NCI-H2107 treated with DMSO at 0.1 percent for 48 hours (cell line): ENCODE measurements around the gene MAS1L.

Experiments
- DNase-seq: peaks from one replicate; lab custom pipeline; 2025; ENCODE audit not compliant: unreplicated experiment; lab: John Stamatoyannopoulos, UW

Gene MAS1L, protein sequence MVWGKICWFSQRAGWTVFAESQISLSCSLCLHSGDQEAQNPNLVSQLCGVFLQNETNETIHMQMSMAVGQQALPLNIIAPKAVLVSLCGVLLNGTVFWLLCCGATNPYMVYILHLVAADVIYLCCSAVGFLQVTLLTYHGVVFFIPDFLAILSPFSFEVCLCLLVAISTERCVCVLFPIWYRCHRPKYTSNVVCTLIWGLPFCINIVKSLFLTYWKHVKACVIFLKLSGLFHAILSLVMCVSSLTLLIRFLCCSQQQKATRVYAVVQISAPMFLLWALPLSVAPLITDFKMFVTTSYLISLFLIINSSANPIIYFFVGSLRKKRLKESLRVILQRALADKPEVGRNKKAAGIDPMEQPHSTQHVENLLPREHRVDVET

DNA sequence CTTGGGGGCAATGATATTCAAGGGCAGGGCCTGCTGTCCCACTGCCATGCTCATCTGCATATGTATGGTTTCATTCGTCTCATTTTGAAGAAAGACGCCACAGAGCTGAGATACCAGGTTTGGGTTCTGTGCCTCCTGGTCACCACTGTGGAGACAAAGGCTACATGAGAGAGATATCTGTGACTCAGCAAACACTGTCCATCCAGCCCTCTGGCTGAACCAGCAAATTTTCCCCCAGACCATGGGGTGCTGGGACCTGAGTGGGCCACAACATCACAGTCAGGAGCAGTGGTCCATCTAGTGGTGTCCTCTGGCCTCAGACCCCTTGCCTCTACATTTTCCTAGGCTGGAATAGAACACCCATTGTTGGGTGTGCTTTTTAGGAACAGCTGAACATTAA, at the start of gene MAS1L:
Gene MAS1L, minus strand, starts transcription at position 297 of the 400 bp plus-strand sequence. Its CDS starts 54 bp downstream, at position 243.
- DNase-seq, result no peak

DNA sequence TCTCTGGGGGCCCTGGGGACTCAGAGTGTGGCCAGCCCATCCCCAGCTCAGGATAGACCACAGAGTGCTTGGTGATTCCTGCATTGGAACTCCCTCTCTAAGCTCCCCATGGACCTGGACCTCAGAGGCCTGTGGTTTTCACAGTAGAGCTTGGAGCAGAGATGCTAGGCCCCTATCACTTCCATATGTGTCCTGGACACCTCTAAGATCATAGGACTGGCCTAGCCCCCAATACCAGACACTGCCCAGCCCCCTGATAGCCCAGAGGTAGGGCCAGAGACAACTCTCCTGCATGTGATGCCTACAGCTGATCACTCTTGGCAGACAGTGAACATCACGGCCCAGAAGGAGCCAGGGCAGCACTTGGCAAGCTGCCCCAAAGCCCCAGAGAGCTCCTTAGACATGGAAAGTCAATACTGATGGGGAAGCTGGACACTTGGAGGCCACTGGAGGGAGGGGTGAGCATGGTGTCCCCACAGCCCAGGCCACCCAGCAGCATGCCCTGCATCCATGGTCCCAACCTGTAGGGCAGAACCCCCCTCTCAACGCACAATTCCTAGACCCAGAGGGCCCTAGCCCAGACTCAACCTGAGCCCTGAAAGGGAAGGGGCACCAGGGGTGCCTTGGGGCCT, 44.7 kb upstream of the MAS1L start:
- no peak for DNase-seq

DNA sequence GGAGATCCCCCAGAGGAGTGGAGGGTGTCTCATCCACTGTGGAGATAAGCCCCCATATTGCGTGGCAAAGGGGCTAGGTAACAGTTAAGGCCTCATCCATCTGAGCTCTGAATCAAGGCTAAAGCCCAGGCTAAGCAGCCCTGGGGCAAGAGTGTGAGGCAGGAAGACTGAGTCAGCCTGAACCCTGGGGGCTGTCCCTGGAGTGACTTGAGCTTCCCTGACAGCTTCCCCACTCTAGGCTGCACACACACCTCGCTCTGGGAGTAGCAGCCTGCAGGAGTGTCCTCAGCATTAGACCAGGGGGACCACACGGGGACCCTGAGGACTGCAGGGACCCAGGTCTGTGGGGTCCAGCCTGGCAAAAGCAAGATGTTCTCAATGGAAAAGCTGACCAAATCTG, 43.9 kb upstream of the MAS1L start:
- no peak for DNase-seq

DNA sequence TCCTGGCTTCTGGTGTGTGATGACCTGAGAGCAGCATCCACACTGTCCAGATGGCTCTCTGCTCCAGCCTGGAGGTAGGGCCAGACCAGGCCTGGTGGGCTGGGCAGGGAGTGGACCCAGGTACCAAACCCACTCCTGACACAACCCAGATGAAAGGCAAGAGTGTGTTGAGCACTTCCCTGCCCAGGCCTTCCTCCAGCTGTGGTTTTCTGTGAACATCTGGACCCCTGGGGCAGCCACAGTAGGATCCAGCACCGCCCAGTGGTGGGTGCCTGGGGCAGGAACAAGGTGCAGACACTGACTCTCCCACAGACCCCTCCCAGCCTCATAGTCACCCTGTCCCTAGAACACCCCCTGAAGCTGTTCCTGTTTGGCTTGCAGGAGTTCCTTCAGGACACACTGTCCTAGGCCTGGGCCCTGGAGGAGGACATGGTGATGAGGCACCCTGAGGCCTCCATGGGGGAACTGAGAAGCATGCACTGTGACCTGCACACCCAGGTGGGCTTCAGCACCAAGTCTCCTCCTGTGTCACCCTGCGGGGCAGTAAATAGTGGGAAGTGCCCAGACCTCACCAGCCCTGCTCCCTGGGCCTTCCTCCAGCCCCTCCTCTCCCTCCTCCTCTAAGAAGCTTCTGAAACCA, 43.0 kb upstream of the MAS1L start:
- no peak for DNase-seq

DNA sequence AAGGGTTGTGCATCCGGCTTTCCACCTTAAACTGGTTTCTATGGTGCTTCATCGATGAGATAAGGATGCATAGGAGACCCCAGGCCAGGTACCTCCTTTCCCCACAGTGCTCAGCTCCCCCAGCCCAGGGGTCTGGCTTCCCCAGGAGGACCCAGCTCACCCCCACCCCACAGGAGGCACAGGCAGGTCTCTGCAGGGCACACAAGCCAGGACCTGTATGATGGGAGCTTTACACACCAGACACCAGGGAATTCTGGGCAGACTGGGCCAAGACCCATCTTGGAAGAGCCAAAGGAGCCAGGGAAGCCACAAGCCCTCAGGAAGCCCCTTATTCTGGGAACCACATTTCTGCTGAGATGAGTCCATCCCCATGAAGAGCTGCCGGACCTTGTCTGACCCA, 42.2 kb upstream of the MAS1L start:
- no peak for DNase-seq

DNA sequence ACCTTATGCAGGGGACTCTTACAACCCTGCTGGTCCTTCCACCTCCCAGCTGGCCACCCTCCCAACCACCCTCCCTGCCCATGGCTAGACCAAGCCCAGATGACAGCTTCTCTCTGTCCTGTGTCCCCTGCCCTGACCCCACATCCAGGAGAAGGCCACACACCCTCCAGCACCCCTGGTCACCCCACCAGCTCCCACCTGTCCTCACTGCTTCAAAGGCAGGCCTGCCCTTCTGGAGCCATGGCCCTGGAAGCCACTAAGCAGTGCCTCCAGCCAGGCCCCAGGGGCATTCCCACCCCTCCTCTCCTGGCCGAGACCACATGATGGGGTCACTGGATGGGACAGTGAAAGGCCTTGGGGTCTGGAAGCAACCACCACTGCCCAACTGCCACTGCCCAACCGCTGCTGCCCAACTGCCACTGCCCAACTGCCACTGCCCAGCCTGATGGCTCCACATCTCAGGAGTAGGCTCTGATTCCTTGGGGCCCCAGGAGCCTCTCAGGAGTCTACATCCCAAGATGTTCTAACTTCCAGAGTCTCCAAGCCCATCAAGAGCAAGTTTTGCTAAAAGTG, 41.3 kb upstream of the MAS1L start:
- DNase-seq, result no peak

DNA sequence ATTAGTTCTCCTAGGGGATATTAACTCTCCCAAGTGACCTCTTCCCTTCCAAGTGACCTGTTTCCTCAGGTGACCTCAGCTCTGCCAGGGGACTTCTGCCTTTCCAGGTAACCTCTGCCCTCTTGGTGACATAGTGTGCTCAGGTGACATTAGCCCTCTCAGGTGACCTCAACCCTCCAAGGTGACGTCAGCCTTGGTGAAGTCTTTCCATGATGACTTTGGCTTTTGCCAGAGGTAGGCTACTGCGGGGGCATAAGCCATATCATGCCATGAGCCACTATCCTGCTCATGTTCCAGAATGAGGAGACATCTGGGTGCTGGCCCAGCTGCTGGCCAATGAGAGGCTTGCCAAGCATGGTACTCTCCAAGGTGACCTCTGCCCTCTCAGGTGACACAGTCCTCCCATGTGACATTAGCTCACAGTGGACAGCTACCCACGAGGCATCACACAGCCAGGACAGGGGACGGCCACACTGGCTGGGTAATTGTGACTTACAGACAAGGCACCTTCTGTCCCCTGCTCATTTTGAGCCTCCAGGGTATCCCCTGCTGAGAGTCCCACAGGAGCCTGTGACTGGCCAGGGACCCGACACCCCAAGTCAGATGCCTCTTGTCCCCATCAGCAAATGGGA, 40.7 kb upstream of the MAS1L start:
- DNase-seq, result no peak

DNA sequence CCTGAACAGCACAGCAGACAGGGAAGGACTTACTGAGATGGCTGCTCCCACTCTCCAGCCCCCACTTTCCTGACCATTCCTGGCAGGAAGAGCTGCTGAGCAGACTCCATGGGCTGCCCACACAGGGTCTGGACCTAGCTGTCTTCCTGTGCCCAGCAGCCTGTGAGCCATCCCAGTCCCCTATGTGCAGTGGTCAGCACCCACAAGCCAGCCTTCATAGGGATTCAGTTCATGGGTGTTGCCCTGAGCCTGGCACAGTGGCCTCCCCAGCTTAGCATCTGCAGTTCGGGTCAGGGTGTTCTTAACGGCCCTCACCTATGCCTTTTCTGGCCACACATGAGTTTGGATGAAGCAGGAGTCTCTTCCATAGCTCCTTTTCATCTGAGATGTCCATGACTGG, 39.8 kb upstream of the MAS1L start:
- no peak for DNase-seq

DNA sequence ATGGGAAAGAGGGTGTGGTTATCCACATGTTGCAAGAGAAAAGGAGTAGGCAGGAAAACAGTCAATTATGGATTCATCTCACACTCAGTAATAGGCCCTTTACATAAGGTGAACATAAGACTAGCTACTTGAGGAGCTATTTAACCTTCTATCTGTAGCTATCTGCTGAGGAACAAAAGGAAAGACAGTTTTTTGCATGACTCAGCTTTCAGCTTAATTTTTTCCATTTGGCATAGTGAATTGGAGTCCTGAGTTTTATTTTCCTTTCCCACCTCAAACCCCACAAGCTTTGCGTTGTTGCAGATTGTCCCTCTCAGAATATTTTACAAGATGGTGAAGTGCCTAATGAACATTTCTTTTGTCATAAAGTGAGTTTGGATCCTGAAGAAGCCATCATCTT, 39.4 kb upstream of the MAS1L start:
- no peak for DNase-seq

DNA sequence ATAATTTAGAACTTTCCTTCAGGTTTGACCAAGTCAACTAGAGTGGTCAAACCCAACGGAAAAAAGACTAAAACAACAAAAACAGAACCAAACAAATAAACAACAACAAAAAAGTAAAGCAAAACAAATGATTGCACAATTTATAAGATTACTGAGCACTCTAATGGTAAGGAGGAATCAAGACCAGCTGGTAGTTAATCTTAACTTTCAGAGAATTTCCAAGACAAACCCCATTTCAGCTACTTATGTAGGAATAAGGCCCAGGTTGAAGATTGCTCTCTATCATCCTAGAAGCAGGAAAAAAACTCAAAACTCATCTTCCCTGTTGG, 37.5 kb upstream of the MAS1L start:
- no peak for DNase-seq

DNA sequence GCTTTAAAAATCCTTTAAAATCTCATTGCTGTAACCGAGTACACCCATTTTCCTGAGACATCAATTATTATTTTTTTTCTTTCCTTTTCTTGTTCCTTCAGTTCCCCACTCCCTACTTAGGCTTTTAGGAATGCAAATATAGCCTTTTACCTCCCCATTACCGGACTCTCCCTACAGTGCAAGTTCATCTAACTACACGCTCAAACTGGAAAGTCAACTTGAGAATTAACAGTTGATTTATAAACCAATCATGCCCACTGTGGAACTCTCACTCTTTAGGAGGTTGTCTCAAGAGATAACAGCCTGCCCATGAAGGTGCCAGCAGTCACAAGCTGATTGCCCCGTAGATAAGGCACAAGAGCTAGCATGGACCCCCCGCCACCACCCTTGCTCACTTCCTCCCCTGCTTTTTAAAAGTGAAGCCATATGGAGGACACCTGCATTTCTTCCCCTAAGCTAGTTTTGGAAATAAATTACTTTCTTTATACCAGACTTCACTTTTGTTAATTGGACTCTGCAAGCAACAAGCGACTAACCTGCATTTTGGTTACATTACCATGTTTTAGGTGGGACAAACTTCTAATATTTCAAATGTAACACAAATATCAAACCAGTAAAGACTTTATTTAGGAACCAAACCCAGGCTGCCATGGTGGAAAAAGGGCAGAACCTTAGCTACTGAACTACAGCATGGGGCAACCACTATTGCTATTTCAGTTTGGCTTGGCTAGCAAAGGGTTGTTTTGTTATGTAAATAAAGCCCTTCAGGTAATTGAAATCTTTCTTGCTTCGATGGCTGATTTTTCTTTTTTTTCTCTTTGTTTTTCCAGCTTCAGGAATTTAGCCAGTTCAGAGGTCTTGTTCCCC, 36.9 kb upstream of the MAS1L start:
- no peak for DNase-seq

DNA sequence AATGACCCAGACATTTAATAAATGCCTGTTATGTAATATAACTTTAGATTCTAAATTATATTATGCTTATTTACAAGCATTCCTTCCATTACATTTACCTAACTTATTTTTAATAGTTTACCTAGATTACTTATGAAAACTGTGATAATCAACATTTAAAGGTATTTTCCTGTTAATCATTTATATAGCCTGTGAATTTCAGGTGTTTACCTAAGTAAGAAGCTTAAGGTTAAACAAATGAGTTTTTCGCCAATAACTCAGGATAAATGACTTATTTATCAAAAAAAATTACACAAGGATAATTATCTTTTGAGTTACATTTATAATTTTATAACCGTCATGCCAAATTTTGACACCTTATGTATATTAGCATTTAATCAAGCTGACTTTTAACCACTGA, 36.3 kb upstream of the MAS1L start:
- DNase-seq, result no peak

DNA sequence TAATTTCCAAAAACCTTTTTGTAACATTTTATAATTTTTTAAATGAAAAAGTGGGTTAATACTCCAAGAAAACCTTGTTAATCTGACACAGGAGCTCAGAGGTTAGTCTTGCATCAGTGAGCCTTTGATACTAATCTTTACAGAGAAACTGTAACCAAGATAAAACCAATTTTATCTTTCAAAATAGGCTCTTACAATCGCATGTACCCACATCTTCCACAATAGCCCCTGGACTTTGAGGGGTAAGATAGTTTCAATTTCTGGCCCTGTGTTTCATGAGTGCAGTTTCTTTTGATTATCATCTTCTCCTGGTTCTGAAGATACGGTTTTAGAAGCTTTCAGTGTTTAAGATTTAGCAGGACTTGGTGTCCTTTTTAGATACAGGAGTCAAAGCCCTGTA, 34.5 kb upstream of the MAS1L start:
- no peak for DNase-seq

DNA sequence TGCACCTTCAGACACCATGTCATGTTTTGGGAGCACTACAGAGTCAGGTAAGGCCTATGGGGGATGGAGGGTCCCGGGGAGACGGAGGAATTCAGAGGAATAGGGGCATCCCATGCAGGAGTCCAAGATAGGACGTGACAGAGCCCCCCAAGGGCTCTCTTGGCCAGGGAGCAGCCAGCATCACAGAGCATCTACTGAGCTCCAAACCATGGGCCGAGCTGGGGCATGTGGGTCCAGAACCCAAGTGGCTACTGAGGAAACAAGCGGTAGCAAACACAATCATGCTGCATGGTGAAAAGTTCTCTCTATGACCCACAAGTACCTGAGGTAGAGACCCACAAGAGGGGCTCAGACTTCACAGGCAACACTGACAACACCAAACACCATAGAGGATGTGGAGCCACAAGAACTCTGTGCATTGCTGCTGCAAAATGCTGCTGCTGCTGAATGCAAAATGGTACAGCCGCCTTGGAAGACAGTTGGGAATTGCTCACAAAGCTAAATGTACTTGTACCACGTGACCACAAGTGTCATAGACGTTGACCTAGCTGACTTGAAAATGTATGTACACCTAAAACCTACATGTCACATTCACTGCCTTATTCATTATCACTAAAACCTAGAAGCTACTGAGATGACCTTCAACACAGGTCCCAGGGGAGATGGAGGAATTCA, 33.4 kb upstream of the MAS1L start:
- DNase-seq, result no peak

DNA sequence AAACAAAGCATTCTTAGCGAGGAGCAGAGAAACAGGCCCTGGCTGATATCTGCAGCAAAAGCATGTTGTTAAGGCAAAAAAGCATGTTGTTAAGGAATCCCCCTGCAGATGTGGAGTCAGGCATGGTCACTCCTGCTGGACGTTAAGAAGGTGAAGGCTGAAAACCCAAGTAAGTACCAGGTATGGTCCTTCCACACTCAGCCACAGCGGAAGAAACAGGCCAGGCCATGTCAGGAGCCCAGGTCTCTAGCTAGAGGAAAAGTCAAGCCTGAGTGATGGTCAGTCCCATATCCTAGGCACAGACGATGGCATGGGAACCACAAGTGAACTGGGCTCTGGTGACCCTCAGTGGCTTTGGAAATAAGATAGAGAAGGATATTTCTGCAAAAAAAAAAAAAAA, 32.5 kb upstream of the MAS1L start:
- DNase-seq, result no peak

DNA sequence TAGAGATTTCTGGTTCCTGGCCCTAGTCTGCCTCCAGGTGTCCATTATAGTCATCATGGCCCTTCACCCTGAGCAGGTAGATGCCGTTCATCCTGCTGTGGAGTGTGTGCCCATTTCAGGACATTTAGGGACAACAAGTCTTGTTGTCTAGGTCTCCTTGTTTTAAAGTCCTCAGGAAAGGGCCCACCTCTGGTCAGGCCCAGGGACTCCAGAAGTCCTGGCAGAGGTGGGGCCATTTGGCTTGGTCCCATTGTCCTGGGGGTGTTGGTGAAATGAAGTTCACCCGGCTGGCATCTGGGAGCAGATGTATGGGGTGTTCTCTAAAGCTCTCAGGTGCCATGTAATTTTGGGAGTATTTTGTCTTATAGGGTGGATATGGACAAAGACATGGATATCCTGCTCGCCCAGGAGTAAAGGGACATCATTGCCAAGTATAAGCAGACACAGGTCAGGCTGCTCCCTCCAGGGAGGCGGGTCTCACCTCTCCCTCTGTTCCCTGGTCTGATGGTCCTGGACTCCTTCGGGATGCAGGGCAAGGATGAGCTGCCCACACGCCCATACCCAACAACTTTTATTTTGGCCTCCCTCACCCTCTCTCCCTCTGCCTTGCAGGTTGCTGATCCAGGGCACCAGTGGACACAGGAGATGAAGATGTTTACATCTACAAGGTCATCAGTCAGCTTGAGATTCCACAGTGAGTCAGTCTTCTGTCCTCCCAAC, 31.7 kb upstream of the MAS1L start:
- no peak for DNase-seq

DNA sequence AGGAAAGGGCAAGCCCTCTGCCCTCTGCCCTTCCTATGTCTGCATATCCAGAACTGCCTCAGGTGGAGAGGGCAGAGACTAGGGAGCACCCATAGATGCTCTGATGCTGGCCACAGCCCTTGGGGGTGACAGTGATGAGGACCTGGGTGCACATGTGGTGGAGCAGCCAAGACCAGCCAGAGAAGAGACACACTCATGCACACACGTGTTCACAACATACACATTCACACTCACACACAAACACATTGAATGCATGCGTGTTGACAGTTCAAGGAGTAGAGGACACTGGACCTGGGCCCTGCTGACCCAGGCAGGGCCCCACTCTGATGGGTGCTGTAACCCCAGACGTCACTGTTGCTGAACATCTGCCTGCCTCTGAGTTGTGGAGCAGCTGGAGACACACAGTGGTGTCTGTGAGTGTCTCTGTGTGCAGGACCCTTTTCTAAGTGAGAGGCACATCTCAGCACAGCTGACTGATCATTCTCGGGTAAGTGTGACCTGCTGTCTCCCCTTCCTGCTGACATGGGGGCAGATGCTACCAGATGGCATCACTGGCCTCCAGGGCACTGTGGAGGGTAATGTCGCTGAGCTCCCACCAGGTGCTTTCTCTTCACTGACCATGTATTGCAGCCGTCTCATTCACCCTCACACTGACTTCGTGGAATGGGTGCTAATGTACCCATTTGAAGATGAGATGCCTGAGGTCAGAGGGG, 30.1 kb upstream of the MAS1L start:
- DNase-seq, result no peak

DNA sequence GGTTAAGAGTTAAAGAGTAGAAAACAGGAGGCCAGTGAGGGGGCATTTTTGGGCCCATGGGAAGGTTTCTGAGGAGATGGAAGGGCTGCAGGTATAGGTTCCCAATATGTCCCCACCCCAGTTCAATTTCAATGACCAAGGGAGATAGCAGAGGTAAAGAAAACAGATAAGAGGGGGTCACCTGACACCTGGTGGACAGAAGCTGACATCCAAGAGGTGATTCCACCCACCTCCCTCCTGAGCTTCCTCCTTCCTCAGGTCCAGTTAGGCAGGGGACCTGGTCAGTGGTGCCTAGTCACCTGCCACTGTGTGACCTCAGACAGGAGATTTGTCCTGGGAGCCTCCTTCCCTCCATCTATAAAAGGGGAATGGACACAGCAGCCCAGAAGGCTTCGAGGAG, 29.5 kb upstream of the MAS1L start:
- DNase-seq, result no peak

DNA sequence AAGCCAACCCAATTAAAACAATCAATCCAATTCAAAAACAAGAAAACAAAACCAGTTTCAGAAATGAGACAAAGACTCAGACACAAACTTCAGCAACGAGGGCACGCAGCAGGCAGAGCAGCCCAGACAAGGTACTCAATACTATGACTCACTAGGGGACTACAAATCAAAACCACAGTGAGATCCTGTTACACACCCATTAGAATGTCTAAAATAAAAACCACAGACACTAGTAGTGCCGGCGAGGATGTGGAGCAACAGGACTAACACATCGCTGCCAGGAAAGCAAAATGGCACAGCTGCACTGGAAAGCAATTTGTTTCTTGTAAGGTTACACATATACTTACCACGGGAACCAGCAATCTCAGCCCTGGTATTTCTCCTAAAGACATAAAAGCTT, 28.4 kb upstream of the MAS1L start:
- peak; percentile 66 for DNase-seq
